HFF-Myc (cell line): ENCODE results near the gene SASH1.

Experiments
- DNase-seq: peaks from one replicate; pipeline ENCODE4 v3.0.0-alpha.2; 2011; ENCODE audit warnings: low read depth; ENCODE audit errors: extremely low read depth
- H3K4me3 ChIP-seq: replicated peaks from 2 replicates; pipeline ENCODE4 v1.5.1; 2011; ENCODE audit warnings: low read depth, mild to moderate bottlenecking, control low read depth, low read length
- TF ChIP-seq, protein P1 (sequence below): IDR thresholded peaks from 2 replicates; pipeline ENCODE4 v1.5.1; 2012; ENCODE audit warnings: mild to moderate bottlenecking, low read depth, low read length, control low read depth; ENCODE audit errors: missing control alignments

The SASH1 gene

DNA sequence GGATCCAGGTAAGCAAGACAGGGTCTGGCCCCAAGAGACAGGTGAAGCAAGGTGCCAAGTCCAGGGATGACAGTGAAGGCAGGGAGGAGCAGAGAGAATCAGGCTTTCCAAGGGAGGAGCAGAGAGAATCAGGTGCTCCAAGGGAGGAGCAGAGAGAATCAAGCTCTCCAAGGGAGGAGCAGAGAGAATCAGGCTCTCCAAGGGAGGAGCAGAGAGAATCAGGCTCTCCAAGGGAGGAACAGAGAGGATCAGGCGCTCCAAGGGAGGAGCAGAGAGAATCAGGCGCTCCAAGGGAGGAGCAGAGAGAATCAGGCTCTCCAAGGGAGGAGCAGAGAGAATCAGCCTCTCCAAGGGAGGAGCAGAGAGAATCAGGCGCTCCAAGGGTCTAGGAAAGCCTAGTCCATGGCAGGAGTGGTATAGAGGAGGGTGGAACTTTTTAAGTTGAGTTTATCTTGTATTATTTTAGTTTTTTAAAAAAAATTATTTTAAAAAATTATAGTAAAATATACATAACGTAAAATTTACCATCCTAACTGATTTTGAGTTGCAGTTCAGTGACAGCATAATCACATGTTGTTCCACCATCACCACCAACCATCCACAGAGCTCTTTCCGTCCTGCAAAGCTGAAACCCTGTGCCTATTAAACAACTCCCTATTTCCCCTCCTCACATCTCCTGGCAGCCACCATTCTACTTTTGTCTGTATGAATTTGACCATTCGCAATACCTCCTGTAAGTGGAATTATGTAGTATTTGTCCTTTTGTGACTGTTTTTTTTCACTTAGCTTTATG, 64.1 kb downstream of the SASH1 start:
- no peak overlapping the region for H3K4me3 ChIP-seq
- no peak for DNase-seq
- TF ChIP-seq, protein P1, sequence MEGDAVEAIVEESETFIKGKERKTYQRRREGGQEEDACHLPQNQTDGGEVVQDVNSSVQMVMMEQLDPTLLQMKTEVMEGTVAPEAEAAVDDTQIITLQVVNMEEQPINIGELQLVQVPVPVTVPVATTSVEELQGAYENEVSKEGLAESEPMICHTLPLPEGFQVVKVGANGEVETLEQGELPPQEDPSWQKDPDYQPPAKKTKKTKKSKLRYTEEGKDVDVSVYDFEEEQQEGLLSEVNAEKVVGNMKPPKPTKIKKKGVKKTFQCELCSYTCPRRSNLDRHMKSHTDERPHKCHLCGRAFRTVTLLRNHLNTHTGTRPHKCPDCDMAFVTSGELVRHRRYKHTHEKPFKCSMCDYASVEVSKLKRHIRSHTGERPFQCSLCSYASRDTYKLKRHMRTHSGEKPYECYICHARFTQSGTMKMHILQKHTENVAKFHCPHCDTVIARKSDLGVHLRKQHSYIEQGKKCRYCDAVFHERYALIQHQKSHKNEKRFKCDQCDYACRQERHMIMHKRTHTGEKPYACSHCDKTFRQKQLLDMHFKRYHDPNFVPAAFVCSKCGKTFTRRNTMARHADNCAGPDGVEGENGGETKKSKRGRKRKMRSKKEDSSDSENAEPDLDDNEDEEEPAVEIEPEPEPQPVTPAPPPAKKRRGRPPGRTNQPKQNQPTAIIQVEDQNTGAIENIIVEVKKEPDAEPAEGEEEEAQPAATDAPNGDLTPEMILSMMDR = no peak

DNA sequence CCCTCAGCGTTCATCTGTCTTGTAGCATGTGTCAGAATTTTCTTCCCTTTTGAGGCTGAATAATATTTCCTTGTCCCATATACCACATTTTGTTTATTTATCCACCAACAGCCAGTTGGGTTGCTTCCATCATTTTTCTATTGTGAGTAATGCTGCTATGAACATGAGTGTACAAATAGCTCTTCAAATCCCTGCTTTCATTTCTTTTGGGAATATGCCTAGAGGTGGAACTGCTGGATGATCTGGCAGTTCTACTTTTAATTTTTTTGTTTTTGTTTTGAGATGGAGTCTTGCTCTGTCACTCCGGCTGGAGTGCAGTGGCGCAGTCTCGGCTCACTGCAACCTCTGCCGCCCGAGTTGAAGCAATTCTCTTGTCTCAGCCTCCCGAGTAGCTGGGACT, 64.7 kb downstream of the SASH1 start:
- TF ChIP-seq, protein P1 = no peak
- peak; percentile 75 for DNase-seq

DNA sequence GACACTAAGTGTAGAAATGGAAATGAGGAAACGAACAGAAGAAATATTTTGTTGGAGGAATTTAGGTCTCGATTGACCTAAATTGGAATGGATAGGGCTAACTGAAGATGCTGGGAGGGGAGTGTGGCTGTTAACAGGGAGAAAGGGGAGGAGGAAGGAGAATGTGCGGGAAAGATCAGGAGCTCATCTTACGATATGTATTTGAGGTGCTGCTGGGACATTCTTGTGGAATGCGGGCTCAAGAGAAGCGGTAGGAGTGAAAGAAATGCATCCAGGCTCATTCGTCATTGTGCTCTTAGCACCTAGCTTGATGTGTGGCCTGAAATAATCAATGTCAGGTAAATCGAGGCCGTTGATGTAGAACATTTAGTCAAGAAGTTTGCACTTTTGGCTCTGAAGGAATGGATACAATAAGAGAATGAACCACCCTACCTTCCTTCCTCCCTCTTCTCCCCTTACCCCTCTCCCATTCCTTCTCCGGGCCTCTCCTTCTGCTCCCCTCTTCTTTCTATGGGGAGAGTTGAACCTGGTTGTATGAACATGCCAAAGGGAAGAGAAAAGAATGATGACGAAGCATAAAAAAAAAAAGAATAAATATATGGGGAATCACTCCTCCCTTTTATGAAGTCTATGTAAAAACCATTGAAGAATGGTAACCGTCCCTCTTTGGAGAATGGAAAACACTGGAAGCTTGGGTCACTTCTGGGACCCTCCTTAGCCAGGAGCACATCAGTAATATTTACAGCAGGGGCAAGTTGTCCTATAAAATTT, 70.9 kb downstream of the SASH1 start:
- DNase-seq = no peak
- TF ChIP-seq, protein P1 = no peak

More for the DNA sequence above, 64.7 kb downstream of the SASH1 start:
- H3K4me3 ChIP-seq = no peak overlapping the region

DNA sequence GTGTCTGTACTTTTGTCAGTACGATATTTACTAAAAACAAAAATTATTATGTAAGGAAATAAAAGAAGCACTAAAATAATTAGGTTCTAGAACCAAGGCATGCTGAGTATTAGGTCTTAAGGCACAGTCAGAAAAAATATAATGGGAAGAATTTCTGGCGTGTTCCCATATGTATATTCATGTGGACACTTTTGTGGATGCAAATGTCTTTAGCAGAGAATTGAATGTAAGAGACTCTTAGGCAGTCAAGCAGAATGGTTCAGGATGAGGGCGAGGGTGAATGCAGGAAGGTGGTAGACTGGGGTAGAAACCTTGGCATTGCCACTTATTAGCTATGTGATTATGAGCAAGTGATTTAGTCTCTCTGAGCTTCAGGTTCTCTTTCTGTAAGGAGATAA, 71.5 kb downstream of the SASH1 start:
- TF ChIP-seq, protein P1 = no peak

More for the DNA sequence above, 70.9 kb downstream of the SASH1 start:
- no peak overlapping the region for H3K4me3 ChIP-seq

DNA sequence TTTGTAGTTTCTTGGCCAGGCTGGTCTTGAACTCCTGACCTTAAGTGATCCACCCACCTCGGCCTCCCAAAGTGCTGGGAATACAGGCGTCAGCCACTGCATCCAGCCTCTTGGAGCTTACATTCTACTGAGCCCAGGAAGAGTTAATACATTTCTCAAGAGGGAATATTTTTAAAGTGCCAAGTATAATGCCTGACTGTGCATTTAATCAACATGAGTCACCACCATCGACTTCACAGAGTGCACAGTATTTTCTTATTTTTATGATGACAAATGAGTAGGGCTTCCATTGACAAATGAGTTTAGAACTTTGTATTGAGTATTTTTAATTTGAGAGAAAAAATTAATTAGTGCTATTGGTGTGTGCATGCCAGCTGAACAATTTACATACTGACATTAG, 72.2 kb downstream of the SASH1 start:
- DNase-seq = no peak
- TF ChIP-seq, protein P1 = no peak

More for the DNA sequence above, 71.5 kb downstream of the SASH1 start:
- no peak for DNase-seq
- H3K4me3 ChIP-seq = no peak overlapping the region

DNA sequence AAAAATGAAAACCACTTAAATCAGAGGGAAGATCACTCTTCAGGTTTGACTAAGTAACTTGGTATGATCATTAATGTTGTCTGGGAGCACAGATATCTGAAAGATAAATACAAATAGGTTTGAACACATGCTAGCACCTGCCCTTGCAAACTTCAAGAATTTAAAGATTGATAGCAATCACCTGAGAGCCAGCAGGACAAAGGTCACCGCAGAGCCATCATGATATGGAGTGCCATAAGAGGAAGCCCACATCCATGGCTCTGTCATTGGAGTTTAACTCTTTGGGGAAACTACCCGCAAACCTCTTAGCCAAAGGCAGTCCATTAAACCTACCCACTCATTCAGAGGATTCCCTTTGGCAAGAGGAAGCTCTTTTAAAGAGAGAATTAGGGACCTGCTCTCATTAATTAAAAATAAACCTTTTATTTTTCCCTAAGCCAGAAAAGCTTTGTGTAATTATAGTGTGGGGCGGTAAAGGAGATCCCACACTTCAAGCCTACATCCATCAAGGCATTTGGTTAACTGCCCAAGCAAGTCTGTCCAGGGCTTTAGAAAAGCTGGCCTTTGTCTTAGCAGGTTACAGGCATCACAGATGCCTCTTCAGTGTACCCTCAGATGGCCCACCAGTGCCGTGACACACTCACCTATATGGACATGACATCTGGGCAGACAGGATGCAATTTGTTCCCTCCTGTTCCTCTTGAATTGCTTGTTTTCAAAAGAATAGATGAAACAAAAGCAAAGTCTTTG, 73.0 kb downstream of the SASH1 start:
- TF ChIP-seq, protein P1 = no peak
- H3K4me3 ChIP-seq = no peak overlapping the region
- no peak for DNase-seq

More for the DNA sequence above, 72.2 kb downstream of the SASH1 start:
- H3K4me3 ChIP-seq = no peak overlapping the region
